GM23338 (cell line): Measurements from ENCODE around the gene ISG20. TPM values are rescaled to one million over a fixed set of nuclear protein-coding genes. Genes with fewer than 3 reads are reported as not detected.

Source experiments
- ATAC-seq: fragments of 200-7000 bp; cut with Tn5 transposase; 3 replicates; pipeline ENCODE4 v1.9.1; 2020
- DNase-seq: peaks from one replicate; pipeline ENCODE4 v3.0.0-alpha.2; 2015; ENCODE audit warnings: low spot score
- H2AFZ ChIP-seq: fragments of 200-600 bp; sonication (generic); 2 replicates; pipeline ENCODE4 v1.8.0; 2016; ENCODE audit warnings: antibody characterized with exemption, mild to moderate bottlenecking, moderate library complexity
- H3F3A ChIP-seq: fragments of 200-600 bp; sonication (generic); replicated peaks from 2 replicates; pipeline ENCODE4 v1.8.0; 2017; ENCODE audit warnings: antibody characterized with exemption, mixed run types, low read depth
- H3K27ac ChIP-seq: fragments of 200-600 bp; sonication (generic); 2 replicates; pipeline ENCODE4 v1.6.1; 2016; ENCODE audit warnings: low read depth
- H3K27me3 ChIP-seq: fragments of 200-600 bp; sonication (generic); 2 replicates; pipeline ENCODE4 v1.8.0; 2016; ENCODE audit warnings: mild to moderate bottlenecking, mixed run types, moderate library complexity; ENCODE audit not compliant: insufficient read depth
- H3K36me3 ChIP-seq: fragments of 200-600 bp; sonication (generic); 2 replicates; pipeline ENCODE4 v1.8.0; 2016; ENCODE audit warnings: mild to moderate bottlenecking; ENCODE audit not compliant: insufficient read depth
- H3K4me1 ChIP-seq: fragments of 200-600 bp; sonication (generic); 2 replicates; pipeline ENCODE4 v1.8.0; 2016; ENCODE audit warnings: mild to moderate bottlenecking, moderate library complexity; ENCODE audit not compliant: insufficient read depth
- H3K4me2 ChIP-seq: fragments of 200-600 bp; sonication (generic); 2 replicates; pipeline ENCODE4 v1.7.1; 2017; ENCODE audit warnings: mixed run types
- H3K4me3 ChIP-seq: fragments of 200-600 bp; sonication (generic); 2 replicates; pipeline ENCODE4 v1.6.1; 2016; ENCODE audit warnings: mixed run types
- H3K79me2 ChIP-seq: fragments of 200-600 bp; sonication (generic); replicated peaks from 2 replicates; pipeline ENCODE4 v1.8.0; 2017; ENCODE audit warnings: mild to moderate bottlenecking; ENCODE audit not compliant: insufficient read depth
- H3K9me2 ChIP-seq: fragments of 200-600 bp; sonication (generic); 2 replicates; pipeline ENCODE4 v1.8.0; 2017; ENCODE audit not compliant: insufficient read depth
- H4K20me1 ChIP-seq: fragments of 200-600 bp; sonication (generic); replicated peaks from 2 replicates; pipeline ENCODE4 v1.8.0; 2017; ENCODE audit warnings: mild to moderate bottlenecking; ENCODE audit not compliant: insufficient read depth
- H3K27ac Mint-ChIP-seq: 2 replicates; pipeline ENCODE4 v1.8.0; 2020; ENCODE audit warnings: inconsistent platforms, mild to moderate bottlenecking, moderate library complexity, mixed read lengths
- H3K27me3 Mint-ChIP-seq: 3 replicates; pipeline ENCODE4 v1.8.0; 2022; ENCODE audit warnings: low read depth, mild to moderate bottlenecking, moderate library complexity, mixed read lengths, inconsistent platforms; ENCODE audit not compliant: insufficient read depth, poor library complexity
- H3K36me3 Mint-ChIP-seq: 3 replicates; pipeline ENCODE4 v1.8.0; 2021; ENCODE audit warnings: low read depth, mild to moderate bottlenecking, inconsistent platforms, moderate library complexity, mixed read lengths
- H3K4me1 Mint-ChIP-seq: 3 replicates; pipeline ENCODE4 v1.8.0; 2020; ENCODE audit warnings: mild to moderate bottlenecking, inconsistent platforms, mixed read lengths
- H3K4me3 Mint-ChIP-seq: 3 replicates; pipeline ENCODE4 v1.8.0; 2021; ENCODE audit warnings: moderate library complexity, mild to moderate bottlenecking, inconsistent platforms, mixed read lengths
- H3K9me3 Mint-ChIP-seq: 3 replicates; pipeline ENCODE4 v1.8.0; 2020; ENCODE audit warnings: moderate library complexity, mild to moderate bottlenecking, inconsistent platforms, mixed read lengths
- CREB1 ChIP-seq: fragments of 250-450 bp; sonication (Bioruptor Pico); IDR thresholded peaks from 2 replicates; pipeline ENCODE4 v1.5.0; 2020; ENCODE audit warnings: low read depth, mild to moderate bottlenecking, moderate library complexity
- CTCF ChIP-seq, 2 experiments: fragments of 200-600 bp in 1 of 2; sonication (generic) in 1 of 2; conservative IDR thresholded peaks; 2 replicates each; pipeline versions ENCODE4 v1.5.1 to v1.6.1; 2016 to 2017; ENCODE audit warnings: antibody characterized with exemption in 2 of 2, low read depth in 2 of 2, mild to moderate bottlenecking in 2 of 2, moderate library complexity in 1 of 2
- EZH2 ChIP-seq: fragments of 200-600 bp; sonication (generic); IDR thresholded peaks from one replicate; pipeline ENCODE4 v1.8.0; 2017; ENCODE audit warnings: antibody characterized with exemption, mild to moderate bottlenecking, low read depth; ENCODE audit not compliant: unreplicated experiment
- EZH2phosphoT487 ChIP-seq: fragments of 200-600 bp; sonication (generic); IDR thresholded peaks from one replicate; pipeline ENCODE4 v1.8.1; 2018; ENCODE audit warnings: antibody characterized with exemption; ENCODE audit not compliant: unreplicated experiment
- JUNB ChIP-seq: IDR thresholded peaks from one replicate; pipeline ENCODE4 v1.6.1; 2016; ENCODE audit warnings: antibody characterized with exemption; ENCODE audit not compliant: unreplicated experiment
- NANOG ChIP-seq: IDR thresholded peaks from 2 replicates; pipeline ENCODE4 v1.6.1; 2016; ENCODE audit warnings: antibody characterized with exemption, borderline replicate concordance
- POLR2AphosphoS5 ChIP-seq: IDR thresholded peaks from 2 replicates; pipeline ENCODE4 v1.6.1; 2016; ENCODE audit warnings: antibody characterized with exemption, low read depth
- REST ChIP-seq: IDR thresholded peaks from one replicate; pipeline ENCODE4 v1.6.1; 2018; ENCODE audit warnings: antibody characterized with exemption; ENCODE audit not compliant: unreplicated experiment
- STAT1 ChIP-seq: IDR thresholded peaks from one replicate; pipeline ENCODE4 v1.6.1; 2016; ENCODE audit warnings: antibody characterized with exemption; ENCODE audit not compliant: unreplicated experiment
- ZNF114 ChIP-seq: fragments of 250-450 bp; sonication (Bioruptor Pico); IDR thresholded peaks from 2 replicates; pipeline ENCODE4 v1.5.0; 2020; ENCODE audit warnings: mild to moderate bottlenecking, moderate library complexity
- ZNF331 ChIP-seq: fragments of 250-450 bp; sonication (Bioruptor Pico); IDR thresholded peaks from 2 replicates; pipeline ENCODE4 v1.5.0; 2020; ENCODE audit warnings: low read depth, mild to moderate bottlenecking, moderate library complexity
- polyA plus RNA-seq: library from polyadenylated mRNA; unstranded; fragments of >200 nt; fragmentation: Nextera tagmentation; extraction: Ambion mirVana; gene quantifications from 2 replicates; pipeline ENCODE4 v1.2.1, GENCODE V29; 2016
- total RNA-seq: library from RNA; depleted of rRNA; stranded (reverse); fragments of >200 nt; shearing (Covaris generic); gene quantifications from 2 replicates; pipeline ENCODE4 v1.2.3, GENCODE V29; 2014
- TF ChIP-seq, protein P1 (sequence below): fragments of 250-450 bp; sonication (Bioruptor Pico); IDR thresholded peaks from 2 replicates; pipeline ENCODE4 v1.5.0; 2020; ENCODE audit warnings: mild to moderate bottlenecking, moderate library complexity
- TF ChIP-seq, protein P2 (sequence below): IDR thresholded peaks from 2 replicates; pipeline ENCODE4 v1.6.1; 2016; ENCODE audit warnings: antibody characterized with exemption

ISG20 gene
- total and polyA plus RNA-seq, 2 experiments from 2014 or later, result 3.2 to 3.7 TPM

GRCh38 chr15:88623632-88624031 is 15.2 kb upstream of the ISG20 start:
- H3K4me1 ChIP-seq, result peaks cover 52% of the 10 kb centered on the region
- no peak for TF ChIP-seq POLR2AphosphoS5
- TF ChIP-seq JUNB, result no peak
- no peak for TF ChIP-seq CREB1 (CRISPR knock-in tag)
- no peak for TF ChIP-seq EZH2
- TF ChIP-seq REST, result no peak
- TF ChIP-seq, protein P1, sequence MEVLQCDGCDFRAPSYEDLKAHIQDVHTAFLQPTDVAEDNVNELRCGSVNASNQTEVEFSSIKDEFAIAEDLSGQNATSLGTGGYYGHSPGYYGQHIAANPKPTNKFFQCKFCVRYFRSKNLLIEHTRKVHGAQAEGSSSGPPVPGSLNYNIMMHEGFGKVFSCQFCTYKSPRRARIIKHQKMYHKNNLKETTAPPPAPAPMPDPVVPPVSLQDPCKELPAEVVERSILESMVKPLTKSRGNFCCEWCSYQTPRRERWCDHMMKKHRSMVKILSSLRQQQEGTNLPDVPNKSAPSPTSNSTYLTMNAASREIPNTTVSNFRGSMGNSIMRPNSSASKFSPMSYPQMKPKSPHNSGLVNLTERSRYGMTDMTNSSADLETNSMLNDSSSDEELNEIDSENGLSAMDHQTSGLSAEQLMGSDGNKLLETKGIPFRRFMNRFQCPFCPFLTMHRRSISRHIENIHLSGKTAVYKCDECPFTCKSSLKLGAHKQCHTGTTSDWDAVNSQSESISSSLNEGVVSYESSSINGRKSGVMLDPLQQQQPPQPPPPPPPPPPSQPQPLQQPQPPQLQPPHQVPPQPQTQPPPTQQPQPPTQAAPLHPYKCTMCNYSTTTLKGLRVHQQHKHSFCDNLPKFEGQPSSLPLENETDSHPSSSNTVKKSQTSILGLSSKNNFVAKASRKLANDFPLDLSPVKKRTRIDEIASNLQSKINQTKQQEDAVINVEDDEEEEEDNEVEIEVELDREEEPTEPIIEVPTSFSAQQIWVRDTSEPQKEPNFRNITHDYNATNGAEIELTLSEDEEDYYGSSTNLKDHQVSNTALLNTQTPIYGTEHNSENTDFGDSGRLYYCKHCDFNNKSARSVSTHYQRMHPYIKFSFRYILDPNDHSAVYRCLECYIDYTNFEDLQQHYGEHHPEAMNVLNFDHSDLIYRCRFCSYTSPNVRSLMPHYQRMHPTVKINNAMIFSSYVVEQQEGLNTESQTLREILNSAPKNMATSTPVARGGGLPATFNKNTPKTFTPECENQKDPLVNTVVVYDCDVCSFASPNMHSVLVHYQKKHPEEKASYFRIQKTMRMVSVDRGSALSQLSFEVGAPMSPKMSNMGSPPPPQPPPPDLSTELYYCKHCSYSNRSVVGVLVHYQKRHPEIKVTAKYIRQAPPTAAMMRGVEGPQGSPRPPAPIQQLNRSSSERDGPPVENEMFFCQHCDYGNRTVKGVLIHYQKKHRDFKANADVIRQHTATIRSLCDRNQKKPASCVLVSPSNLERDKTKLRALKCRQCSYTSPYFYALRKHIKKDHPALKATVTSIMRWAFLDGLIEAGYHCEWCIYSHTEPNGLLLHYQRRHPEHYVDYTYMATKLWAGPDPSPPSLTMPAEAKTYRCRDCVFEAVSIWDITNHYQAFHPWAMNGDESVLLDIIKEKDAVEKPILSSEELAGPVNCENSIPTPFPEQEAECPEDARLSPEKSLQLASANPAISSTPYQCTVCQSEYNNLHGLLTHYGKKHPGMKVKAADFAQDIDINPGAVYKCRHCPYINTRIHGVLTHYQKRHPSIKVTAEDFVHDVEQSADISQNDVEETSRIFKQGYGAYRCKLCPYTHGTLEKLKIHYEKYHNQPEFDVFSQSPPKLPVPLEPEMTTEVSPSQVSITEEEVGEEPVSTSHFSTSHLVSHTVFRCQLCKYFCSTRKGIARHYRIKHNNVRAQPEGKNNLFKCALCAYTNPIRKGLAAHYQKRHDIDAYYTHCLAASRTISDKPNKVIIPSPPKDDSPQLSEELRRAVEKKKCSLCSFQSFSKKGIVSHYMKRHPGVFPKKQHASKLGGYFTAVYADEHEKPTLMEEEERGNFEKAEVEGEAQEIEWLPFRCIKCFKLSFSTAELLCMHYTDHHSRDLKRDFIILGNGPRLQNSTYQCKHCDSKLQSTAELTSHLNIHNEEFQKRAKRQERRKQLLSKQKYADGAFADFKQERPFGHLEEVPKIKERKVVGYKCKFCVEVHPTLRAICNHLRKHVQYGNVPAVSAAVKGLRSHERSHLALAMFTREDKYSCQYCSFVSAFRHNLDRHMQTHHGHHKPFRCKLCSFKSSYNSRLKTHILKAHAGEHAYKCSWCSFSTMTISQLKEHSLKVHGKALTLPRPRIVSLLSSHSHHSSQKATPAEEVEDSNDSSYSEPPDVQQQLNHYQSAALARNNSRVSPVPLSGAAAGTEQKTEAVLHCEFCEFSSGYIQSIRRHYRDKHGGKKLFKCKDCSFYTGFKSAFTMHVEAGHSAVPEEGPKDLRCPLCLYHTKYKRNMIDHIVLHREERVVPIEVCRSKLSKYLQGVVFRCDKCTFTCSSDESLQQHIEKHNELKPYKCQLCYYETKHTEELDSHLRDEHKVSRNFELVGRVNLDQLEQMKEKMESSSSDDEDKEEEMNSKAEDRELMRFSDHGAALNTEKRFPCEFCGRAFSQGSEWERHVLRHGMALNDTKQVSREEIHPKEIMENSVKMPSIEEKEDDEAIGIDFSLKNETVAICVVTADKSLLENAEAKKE (CRISPR knock-in tag), result no peak
- no peak for TF ChIP-seq EZH2phosphoT487
- TF ChIP-seq ZNF114 (CRISPR knock-in tag), result no peak
- no peak for TF ChIP-seq CTCF (conservative IDR thresholded peaks at IDR 0.05; ENCODE audit: low read depth in 2 of 2)
- TF ChIP-seq, protein P2, sequence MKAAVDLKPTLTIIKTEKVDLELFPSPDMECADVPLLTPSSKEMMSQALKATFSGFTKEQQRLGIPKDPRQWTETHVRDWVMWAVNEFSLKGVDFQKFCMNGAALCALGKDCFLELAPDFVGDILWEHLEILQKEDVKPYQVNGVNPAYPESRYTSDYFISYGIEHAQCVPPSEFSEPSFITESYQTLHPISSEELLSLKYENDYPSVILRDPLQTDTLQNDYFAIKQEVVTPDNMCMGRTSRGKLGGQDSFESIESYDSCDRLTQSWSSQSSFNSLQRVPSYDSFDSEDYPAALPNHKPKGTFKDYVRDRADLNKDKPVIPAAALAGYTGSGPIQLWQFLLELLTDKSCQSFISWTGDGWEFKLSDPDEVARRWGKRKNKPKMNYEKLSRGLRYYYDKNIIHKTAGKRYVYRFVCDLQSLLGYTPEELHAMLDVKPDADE, result no peak
- TF ChIP-seq NANOG, result no peak
- no peak for TF ChIP-seq STAT1
- no peak for TF ChIP-seq ZNF331 (CRISPR knock-in tag)
- H3K4me1 Mint-ChIP-seq, result peaks cover 64% of the 10 kb centered on the region
- 0 out of 2 replicates have a peak overlapping the region, but pooled peaks have one; percentile 69 for H3K27ac ChIP-seq
- H4K20me1 ChIP-seq, result peaks cover 65% of the 10 kb centered on the region
- no peaks in the 10 kb centered on the region for H3K27me3 ChIP-seq
- H3K27ac Mint-ChIP-seq, result peak overlapping the region; percentile 64
- no peak overlapping the region for H2AFZ ChIP-seq
- H3K36me3 ChIP-seq, result peaks cover 46% of the 10 kb centered on the region
- peaks cover 70% of the 10 kb centered on the region for H3K36me3 Mint-ChIP-seq
- no peaks in the 10 kb centered on the region for H3K9me2 ChIP-seq
- H3F3A ChIP-seq, result peaks cover 17% of the 10 kb centered on the region; the same call in 1 of the 2 replicates
- peak overlapping the region; percentile 96 for H3K4me2 ChIP-seq
- ATAC-seq, result no peak
- no peak for DNase-seq
- peak overlapping the region; percentile 89 for H3K4me3 Mint-ChIP-seq
- no peaks in the 10 kb centered on the region; the same call in 2 of the 3 replicates for H3K9me3 Mint-ChIP-seq
- peak overlapping the region; percentile 100 for H3K4me3 ChIP-seq
- peaks cover 74% of the 10 kb centered on the region for H3K79me2 ChIP-seq
- peaks cover 11% of the 10 kb centered on the region for H3K27me3 Mint-ChIP-seq
